GM12864 (cell line): ENCODE results near the gene TMEM201.

Experiments
- DNase-seq: peaks from one replicate; pipeline ENCODE4 v3.0.0-alpha.2; 2011; ENCODE audit warnings: low read depth
- H3K4me3 ChIP-seq: 2 replicates; pipeline ENCODE4 v1.5.1; 2011; ENCODE audit warnings: mild to moderate bottlenecking, low read depth, low read length, control low read depth
- CTCF ChIP-seq: IDR thresholded peaks from 2 replicates; pipeline ENCODE4 v1.5.1; 2011; ENCODE audit warnings: low read depth, mild to moderate bottlenecking, moderate library complexity, low read length, control low read depth, inconsistent platforms; ENCODE audit errors: missing control alignments

Gene TMEM201

GRCh38 chr1:9588551-9589143 is at the start of gene TMEM201:
TSS of gene TMEM201 (plus strand) at chr1:9588911. CDS start at chr1:9588931, 20 bp downstream.
- peak within 1 kb of the TSS; percentile 94 for H3K4me3 ChIP-seq
- DNase-seq = peak; percentile 59

GRCh38 chr1:9539165-9539828 is 49.4 kb upstream of the TMEM201 start, which contains the start of gene SLC25A33:
TSS of gene SLC25A33 (plus strand) at chr1:9539465. CDS start at chr1:9539692, 227 bp downstream.
- H3K4me3 ChIP-seq = peak within 1 kb of the TSS; percentile 92
- DNase-seq = peak; percentile 88
- TF ChIP-seq CTCF = no peak

More at GRCh38 chr1:9588551-9589143, at the start of gene TMEM201:
- peak; percentile 69 for TF ChIP-seq CTCF

GRCh38 chr1:9539829-9540550 is 48.7 kb upstream of the TMEM201 start:
- H3K4me3 ChIP-seq = peak overlapping the region; percentile 92
- DNase-seq = no peak
- TF ChIP-seq CTCF = no peak

GRCh38 chr1:9542430-9542829 is 46.3 kb upstream of the TMEM201 start:
- no peak for TF ChIP-seq CTCF
- no peak for DNase-seq

GRCh38 chr1:9544926-9545325 is 43.8 kb upstream of the TMEM201 start:
- no peak for DNase-seq
- H3K4me3 ChIP-seq = no peak overlapping the region
- TF ChIP-seq CTCF = no peak

More at GRCh38 chr1:9542430-9542829, 46.3 kb upstream of the TMEM201 start:
- no peak overlapping the region for H3K4me3 ChIP-seq

- H3K4me3 ChIP-seq = no peak overlapping the region
- TF ChIP-seq CTCF = no peak
- DNase-seq = no peak
Observed at GRCh38 chr1:9549955-9550546, 38.7 kb upstream of the TMEM201 start.
